HEK293 (cell line): ENCODE results near the gene MGAT4D.
"Not testable (repeated sequence)": the region's sequence is repeated elsewhere in the genome, so short reads cannot be mapped to it uniquely, and the experiment has no call there.

Experiments used
- CTCF ChIA-PET: fragments of 350-600 bp; formaldehyde crosslinking; extraction: SDS; loops from one replicate; lab custom pipeline; 2021; ENCODE audit warnings: antibody characterized with exemption; lab: Yijun Ruan, JAX
- POLR2A ChIA-PET: fragments of 300-600 bp; formaldehyde crosslinking; extraction: SDS; loops from one replicate; lab custom pipeline; 2020; ENCODE audit warnings: antibody characterized with exemption, inconsistent platforms; lab: Yijun Ruan, JAX
- H3K27ac ChIP-seq: fragments of 200-500 bp; sonication (Bioruptor generic); 2 replicates; pipeline ENCODE4 v1.5.1; 2014; ENCODE audit warnings: low read depth, low read length, control low read depth, inconsistent platforms; ENCODE audit errors: extremely low read depth
- H3K36me3 ChIP-seq, 2 experiments: fragments of 200-500 bp in 1 of 2; sonication (Bioruptor generic) in 1 of 2; 1 replicate in 1 of 2; 2 replicates in 1 of 2; pipeline ENCODE4 v1.5.1; 2014 to 2017; ENCODE audit warnings: inconsistent platforms in 2 of 2, low read length in 2 of 2; ENCODE audit not compliant: control insufficient read depth in 2 of 2, insufficient read depth in 1 of 2
- H3K4me1 ChIP-seq: fragments of 200-500 bp; sonication (Bioruptor generic); 2 replicates; pipeline ENCODE4 v1.5.1; 2014; ENCODE audit warnings: mild to moderate bottlenecking, low read length, inconsistent platforms; ENCODE audit not compliant: control insufficient read depth, insufficient read depth
- H3K4me3 ChIP-seq: 2 replicates; pipeline ENCODE4 v1.5.1; 2011; ENCODE audit warnings: low read depth, mild to moderate bottlenecking, control low read depth, low read length, moderate library complexity
- H3K9me3 ChIP-seq: fragments of 200-500 bp; sonication (Bioruptor generic); 2 replicates; pipeline ENCODE4 v1.5.1; 2014; ENCODE audit warnings: low read depth, low read length, inconsistent platforms; ENCODE audit not compliant: control insufficient read depth, insufficient read depth
- BCL11A ChIP-seq: fragments of 450-650 bp; formaldehyde crosslinking; IDR thresholded peaks from 2 replicates; pipeline ENCODE4 v1.5.1; 2016; ENCODE audit warnings: low read depth, missing biosample characterization, missing genetic modification characterization
- MZF1 ChIP-seq: fragments of 450-650 bp; formaldehyde crosslinking; IDR thresholded peaks from 2 replicates; pipeline ENCODE4 v1.5.1; 2017; ENCODE audit warnings: missing biosample characterization, missing genetic modification characterization, borderline replicate concordance
- PRDM2 ChIP-seq: fragments of 450-650 bp; formaldehyde crosslinking; IDR thresholded peaks from 2 replicates; pipeline ENCODE4 v1.5.1; 2016; ENCODE audit warnings: missing biosample characterization, missing genetic modification characterization, borderline replicate concordance
- REST ChIP-seq: fragments of 450-650 bp; formaldehyde crosslinking; IDR thresholded peaks from 2 replicates; pipeline ENCODE4 v1.5.1; 2016; ENCODE audit warnings: missing biosample characterization, missing genetic modification characterization
- ZBTB17 ChIP-seq: fragments of 450-650 bp; formaldehyde crosslinking; IDR thresholded peaks from 2 replicates; pipeline ENCODE4 v1.5.1; 2016; ENCODE audit warnings: missing biosample characterization, missing genetic modification characterization
- ZBTB21 ChIP-seq: fragments of 450-650 bp; formaldehyde crosslinking; IDR thresholded peaks from 2 replicates; pipeline ENCODE4 v1.5.1; 2017; ENCODE audit warnings: missing biosample characterization, missing genetic modification characterization
- ZBTB49 ChIP-seq: fragments of 450-650 bp; formaldehyde crosslinking; IDR thresholded peaks from 2 replicates; pipeline ENCODE4 v1.5.1; 2016; ENCODE audit warnings: missing biosample characterization, missing genetic modification characterization, low read depth
- ZFP41 ChIP-seq: fragments of 450-650 bp; formaldehyde crosslinking; IDR thresholded peaks from 2 replicates; pipeline ENCODE4 v1.5.1; 2016; ENCODE audit warnings: missing biosample characterization, missing genetic modification characterization, borderline replicate concordance
- ZNF146 ChIP-seq: fragments of 450-650 bp; formaldehyde crosslinking; IDR thresholded peaks from 2 replicates; pipeline ENCODE4 v1.5.1; 2016; ENCODE audit warnings: missing biosample characterization, missing genetic modification characterization
- ZNF18 ChIP-seq: fragments of 450-650 bp; formaldehyde crosslinking; IDR thresholded peaks from 2 replicates; pipeline ENCODE4 v1.5.1; 2016; ENCODE audit warnings: missing biosample characterization, missing genetic modification characterization
- ZNF26 ChIP-seq: fragments of 450-650 bp; formaldehyde crosslinking; IDR thresholded peaks from 2 replicates; pipeline ENCODE4 v1.5.1; 2016; ENCODE audit warnings: missing biosample characterization, missing genetic modification characterization
- ZNF292 ChIP-seq: fragments of 450-650 bp; formaldehyde crosslinking; IDR thresholded peaks from 2 replicates; pipeline ENCODE4 v1.5.1; 2016; ENCODE audit warnings: low read depth, missing biosample characterization, missing genetic modification characterization, borderline replicate concordance
- ZNF302 ChIP-seq: fragments of 450-650 bp; formaldehyde crosslinking; IDR thresholded peaks from 2 replicates; pipeline ENCODE4 v1.5.1; 2016; ENCODE audit warnings: missing biosample characterization, missing genetic modification characterization, low read depth
- ZNF423 ChIP-seq: fragments of 450-650 bp; formaldehyde crosslinking; IDR thresholded peaks from 2 replicates; pipeline ENCODE4 v1.5.1; 2016; ENCODE audit warnings: missing biosample characterization, missing genetic modification characterization
- ZNF544 ChIP-seq: fragments of 450-650 bp; formaldehyde crosslinking; IDR thresholded peaks from 2 replicates; pipeline ENCODE4 v1.5.0; 2017; ENCODE audit warnings: missing biosample characterization, missing genetic modification characterization
- ZNF580 ChIP-seq: fragments of 450-650 bp; formaldehyde crosslinking; IDR thresholded peaks from 2 replicates; pipeline ENCODE4 v1.5.1; 2016; ENCODE audit warnings: missing biosample characterization, missing genetic modification characterization
- ZNF585B ChIP-seq: fragments of 450-650 bp; formaldehyde crosslinking; IDR thresholded peaks from 2 replicates; pipeline ENCODE4 v1.5.1; 2016; ENCODE audit warnings: missing biosample characterization, missing genetic modification characterization

MGAT4D gene

GRCh38 chr4:140444347-140444746 lies 53.7 kb downstream of the MGAT4D start:
- H3K4me3 ChIP-seq, H3K36me3 ChIP-seq, H3K27ac ChIP-seq, H3K9me3 ChIP-seq, CTCF ChIA-PET, POLR2A ChIA-PET, H3K4me1 ChIP-seq: not testable (repeated sequence)
- TF ChIP-seq ZNF580 (tag by site-specific recombination) (0 out of 2 replicates have a peak, but pooled peaks have one; percentile 43), ZNF146 (tag by site-specific recombination) (peak; percentile 77)

- H3K36me3 ChIP-seq, result no peaks in the 10 kb centered on the region
- no peak overlapping the region for H3K27ac ChIP-seq
- POLR2A ChIA-PET, result no interaction called here
- no peak overlapping the region for H3K4me3 ChIP-seq
- no peaks in the 10 kb centered on the region for H3K9me3 ChIP-seq
- CTCF ChIA-PET, result interaction anchor here (1.3 kb wide), 1 partner anchor 12 kb away, joined by 4 read pairs; no protein-coding TSS in a partner anchor
- TF ChIP-seq ZBTB17 (tag by site-specific recombination) (no peak), ZNF18 (tag by site-specific recombination) (no peak), MZF1 (tag by site-specific recombination) (no peak), PRDM2 (tag by site-specific recombination) (no peak), ZBTB49 (no peak), REST (tag by site-specific recombination) (no peak), ZNF423 (no peak), ZNF585B (no peak), ZNF544 (tag by site-specific recombination) (no peak), ZBTB21 (no peak), ZNF292 (tag by site-specific recombination) (no peak), ZFP41 (tag by site-specific recombination) (no peak), BCL11A (tag by site-specific recombination) (no peak), ZNF26 (tag by site-specific recombination) (no peak), ZNF302 (tag by site-specific recombination) (no peak)
- H3K4me1 ChIP-seq, result no peaks in the 10 kb centered on the region
Measured at GRCh38 chr4:140439644-140440142, 58.4 kb downstream of the MGAT4D start.
